Activated CD8-positive, alpha-beta memory T cell treated with anti-CD3 and anti-CD28 coated beads for 24 hours (primary cell): ENCODE measurements around the gene SOX3.

Experiments used
- DNase-seq: peaks from one replicate; pipeline ENCODE4 v3.0.0-alpha.2; 2020

Gene SOX3

GRCh38 chrX:140492066-140492994 lies 12.5 kb downstream of the SOX3 start:
- DNase-seq = no peak

- DNase-seq = no peak
These were observed 24.1 kb downstream of the SOX3 start for GRCh38 chrX:140480765-140481164.

- DNase-seq = no peak
These were observed 26.9 kb downstream of the SOX3 start for GRCh38 chrX:140477987-140478386.

- no peak for DNase-seq
These were observed 29.8 kb downstream of the SOX3 start for GRCh38 chrX:140475025-140475424.

GRCh38 chrX:140467211-140467610 lies 37.7 kb downstream of the SOX3 start:
- DNase-seq = no peak
